Heart left ventricle (tissue), 13 donors: ENCODE data around the gene NKX2-3.

Experiments used
- POLR2A ChIP-seq, 2 donors: fragments of 450-650 bp; IDR thresholded peaks; one replicate each; pipeline ENCODE4 v1.6.1; 2017; ENCODE audit warnings: antibody characterized with exemption in 2 of 2, mild to moderate bottlenecking in 2 of 2, moderate library complexity in 2 of 2
- TF ChIP-seq, protein P1 (sequence below), 12 donors: fragments of 200-600 bp; sonication (generic) in 4 of 12; IDR thresholded peaks; one replicate each; pipeline versions ENCODE4 v1.5.0 to v1.8.0; 2018 to 2022; ENCODE audit warnings: antibody characterized with exemption in 12 of 12, mild to moderate bottlenecking in 5 of 12
- donor health status: ischemic (EF 13 %, LVEDD 7.1; RV severe dilation, severe dysfunction).
- donor health status: DM: no; HTN: yes; CAD: no.
- donor health status: DM: no; HTN: no; CAD: no.
- donor health status: ischemic (EF 25% LVEDD 6.9; RV normal size, moderate dysfunction).
- donor health status: ischemic (EF 25% LVEDD 5.7; RV mildly dilated, moderate dysfunction).
- donor health status: ischemic (EF 35%, LVEDD 5.7; RV mildly dilated, moderate dysfunction).
- donor health status: nonischemic (EF 11% LVEDD 7.7; RV severe dilation, severe dysfunction).
- donor health status: DM: yes; HTN: yes; CAD: no.
- donor health status: PGD.
- donor health status: ischemic (EF 29% LVEDD 5.4; RV normal size, mild dysfunction).
- donor health status: nonischemic (EF 23%, LVEDD 6.1; RV moderate dilation, normal function).

DNA sequence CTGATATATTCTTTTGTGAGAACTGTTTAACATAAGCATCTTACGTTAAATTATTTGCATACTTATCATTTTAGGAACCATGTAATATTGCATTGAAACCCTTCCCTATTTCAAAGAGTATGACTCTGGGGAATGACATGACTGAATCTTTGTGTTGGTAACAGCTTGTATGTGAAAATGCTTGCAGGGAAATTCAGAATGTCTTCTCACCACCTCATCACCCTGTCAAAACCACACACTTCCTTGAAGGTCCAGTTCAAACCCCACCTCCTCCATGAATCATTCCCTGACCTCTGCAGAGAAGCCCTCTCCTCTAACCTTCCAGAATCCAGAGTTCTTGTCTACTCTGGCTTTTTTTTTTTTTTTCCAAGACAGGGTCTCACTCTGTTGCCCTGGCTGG lies 26.3 kb upstream of the NKX2-3 start:
- TF ChIP-seq, protein P1, sequence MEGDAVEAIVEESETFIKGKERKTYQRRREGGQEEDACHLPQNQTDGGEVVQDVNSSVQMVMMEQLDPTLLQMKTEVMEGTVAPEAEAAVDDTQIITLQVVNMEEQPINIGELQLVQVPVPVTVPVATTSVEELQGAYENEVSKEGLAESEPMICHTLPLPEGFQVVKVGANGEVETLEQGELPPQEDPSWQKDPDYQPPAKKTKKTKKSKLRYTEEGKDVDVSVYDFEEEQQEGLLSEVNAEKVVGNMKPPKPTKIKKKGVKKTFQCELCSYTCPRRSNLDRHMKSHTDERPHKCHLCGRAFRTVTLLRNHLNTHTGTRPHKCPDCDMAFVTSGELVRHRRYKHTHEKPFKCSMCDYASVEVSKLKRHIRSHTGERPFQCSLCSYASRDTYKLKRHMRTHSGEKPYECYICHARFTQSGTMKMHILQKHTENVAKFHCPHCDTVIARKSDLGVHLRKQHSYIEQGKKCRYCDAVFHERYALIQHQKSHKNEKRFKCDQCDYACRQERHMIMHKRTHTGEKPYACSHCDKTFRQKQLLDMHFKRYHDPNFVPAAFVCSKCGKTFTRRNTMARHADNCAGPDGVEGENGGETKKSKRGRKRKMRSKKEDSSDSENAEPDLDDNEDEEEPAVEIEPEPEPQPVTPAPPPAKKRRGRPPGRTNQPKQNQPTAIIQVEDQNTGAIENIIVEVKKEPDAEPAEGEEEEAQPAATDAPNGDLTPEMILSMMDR (IDR thresholded peaks at IDR 0.05) = no peak
- no peak for TF ChIP-seq POLR2A (IDR thresholded peaks at IDR 0.05)
